Stimulated activated CD8-positive, alpha-beta memory T cell treated with anti-CD3 and anti-CD28 coated beads, Interleukin-15, amount 100 ng/mL, for 24 hours (primary cell): Measurements from ENCODE around the gene RHNO1.

Experiments used
- DNase-seq: peaks from one replicate; pipeline ENCODE4 v3.0.0-alpha.2; 2020; ENCODE audit warnings: low read depth

The RHNO1 gene

GRCh38 chr12:2902272-2902880 lies 25.4 kb downstream of the RHNO1 start:
- no peak for DNase-seq

GRCh38 chr12:2904260-2904659 lies 27.2 kb downstream of the RHNO1 start:
- DNase-seq = no peak

- DNase-seq = no peak
These were observed 35.2 kb downstream of the RHNO1 start for GRCh38 chr12:2912216-2912575.

DNA sequence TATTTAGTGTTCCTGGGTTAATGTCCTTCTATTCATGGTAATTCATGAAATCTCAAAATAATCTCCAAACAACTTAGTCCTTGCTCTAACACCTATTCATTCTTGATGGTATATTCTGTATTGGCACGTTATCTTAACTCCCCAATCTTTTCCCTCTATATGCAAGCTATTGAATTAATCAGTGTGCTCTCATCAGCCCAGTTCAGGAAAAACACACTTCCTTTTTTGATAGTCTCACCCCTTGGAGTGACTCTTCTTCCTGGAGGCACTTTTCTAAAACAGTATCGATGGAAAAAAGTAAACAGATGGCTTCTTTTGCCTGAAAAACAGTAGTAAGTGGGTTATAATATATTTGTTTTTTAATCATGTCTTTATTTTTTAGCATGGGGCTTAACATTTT lies 42.2 kb downstream of the RHNO1 start:
- DNase-seq = no peak

DNA sequence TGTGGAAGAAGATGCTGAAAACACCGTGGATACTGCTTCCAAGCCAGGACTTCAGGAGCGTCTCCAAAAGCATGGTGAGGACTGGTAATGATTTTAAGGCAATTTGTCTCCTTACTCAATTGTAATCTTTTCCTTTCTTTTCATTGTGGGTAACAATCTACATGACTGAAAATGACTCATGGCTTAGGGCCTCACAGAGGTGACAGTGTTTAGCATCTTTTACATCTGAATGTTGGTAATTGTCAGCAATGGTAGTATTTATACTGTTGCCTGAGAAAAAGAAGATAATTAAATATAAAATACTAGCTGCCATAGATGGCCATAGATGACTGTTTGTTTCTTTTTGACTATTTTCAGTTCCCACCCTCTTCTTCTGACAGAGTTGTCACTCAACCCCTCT lies 45.3 kb downstream of the RHNO1 start:
- DNase-seq = no peak

- DNase-seq = no peak
These were observed 46.0 kb downstream of the RHNO1 start for GRCh38 chr12:2923057-2923456.

DNA sequence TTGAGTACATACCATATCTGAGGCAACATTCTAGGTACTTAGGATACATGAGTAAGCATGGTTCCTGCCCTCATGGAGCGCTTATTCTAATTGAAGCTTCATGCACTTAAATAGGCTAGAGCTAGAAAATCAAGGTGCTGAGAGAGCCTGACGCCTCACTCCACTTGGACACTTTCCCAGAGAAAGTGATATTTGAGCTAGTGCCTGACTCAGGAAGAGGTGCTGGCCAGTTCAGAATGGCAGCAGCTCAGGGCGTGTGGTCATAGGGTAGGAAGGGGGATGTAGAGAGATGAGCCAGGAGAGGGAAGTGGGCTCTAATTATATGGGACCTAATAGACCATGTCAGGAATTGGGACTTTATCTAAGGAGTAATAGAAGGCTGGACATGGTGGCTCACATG lies 47.0 kb downstream of the RHNO1 start:
- DNase-seq = no peak

- no peak for DNase-seq
These were observed 48.4 kb downstream of the RHNO1 start for GRCh38 chr12:2925322-2925995.

DNA sequence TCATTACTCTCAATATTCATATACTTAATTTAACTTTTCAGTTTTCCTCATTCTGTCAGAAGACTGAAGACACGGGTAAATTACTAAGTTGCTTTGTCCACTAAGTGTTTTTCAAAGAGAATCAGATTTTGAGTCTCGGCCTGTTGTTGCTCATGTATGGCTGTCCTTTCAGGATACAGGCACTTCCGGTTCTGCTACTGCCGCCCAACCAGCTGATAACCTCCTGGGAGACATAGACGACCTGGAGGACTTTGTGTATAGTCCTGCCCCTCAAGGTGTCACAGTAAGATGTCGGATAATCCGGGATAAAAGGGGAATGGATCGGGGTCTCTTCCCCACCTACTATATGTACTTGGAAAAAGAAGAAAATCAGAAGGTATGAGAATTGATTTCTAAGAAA lies 53.8 kb downstream of the RHNO1 start:
- no peak for DNase-seq

- no peak for DNase-seq
These were observed 56.6 kb downstream of the RHNO1 start for GRCh38 chr12:2933586-2933985.

DNA sequence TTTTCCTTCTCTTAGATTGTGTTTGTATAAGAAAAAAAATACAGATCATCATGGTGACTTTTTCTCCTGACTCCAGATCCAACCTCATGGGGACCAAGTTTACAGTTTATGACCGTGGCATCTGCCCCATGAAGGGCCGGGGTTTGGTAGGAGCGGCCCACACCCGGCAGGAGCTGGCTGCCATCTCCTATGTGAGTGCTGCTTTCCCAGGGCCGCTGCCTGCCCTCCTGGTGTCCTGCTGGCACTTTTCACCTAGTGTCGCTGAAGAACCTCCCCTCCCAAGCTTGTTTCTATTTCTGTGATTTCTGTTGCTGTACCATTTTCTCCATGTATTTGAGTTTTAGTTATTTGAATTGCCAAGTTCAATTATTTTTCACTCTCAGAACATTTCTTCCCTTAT lies 57.3 kb downstream of the RHNO1 start:
- no peak for DNase-seq

DNA sequence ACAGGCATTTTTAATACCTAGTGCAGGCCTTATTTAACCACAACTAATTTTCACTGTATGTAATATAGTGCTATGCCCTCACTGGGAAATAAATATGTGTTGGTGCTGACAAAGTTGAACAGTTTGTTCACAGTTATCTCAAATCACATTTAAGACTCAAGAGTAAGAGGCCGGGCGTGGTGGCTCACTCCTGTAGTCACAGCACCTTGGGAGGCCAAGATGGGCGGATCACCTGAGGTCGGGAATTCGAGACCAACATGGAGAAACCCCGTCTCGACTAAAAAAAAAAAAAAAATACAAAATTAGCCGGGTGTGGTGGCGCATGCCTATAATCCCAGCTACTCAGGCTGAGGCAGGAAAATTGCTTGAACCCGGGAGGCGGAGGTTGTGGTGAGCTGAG lies 59.3 kb downstream of the RHNO1 start:
- DNase-seq = no peak

DNA sequence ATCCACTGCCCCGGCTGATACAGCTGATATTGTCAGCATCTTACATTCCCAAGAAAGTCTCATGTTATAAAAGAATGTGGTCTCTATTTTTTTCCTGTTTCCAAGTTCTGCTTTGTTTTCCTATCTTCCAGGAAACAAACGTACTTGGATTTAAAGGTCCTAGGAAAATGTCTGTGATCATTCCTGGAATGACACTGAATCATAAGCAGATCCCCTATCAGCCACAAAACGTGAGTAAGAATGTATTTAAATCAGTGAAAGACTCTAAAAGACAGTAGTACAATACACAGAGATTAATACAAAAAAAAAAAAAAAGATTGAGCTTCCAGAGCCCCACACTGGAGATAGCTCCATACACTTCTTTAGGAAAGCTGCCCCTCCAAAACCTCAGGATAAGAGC lies 60.5 kb downstream of the RHNO1 start:
- DNase-seq = no peak
